GM18508 (cell line): ENCODE results near the gene TPD52L1.
A peak's percentile ranks its signal among the peaks of the same experiment; 100 is the strongest.

Experiments used
- ATAC-seq: cut with Tn5 transposase; IDR thresholded peaks from one replicate; pipeline ENCODE4 v1.9.1; 2021; ENCODE audit warnings: moderate number of reproducible peaks; ENCODE audit not compliant: insufficient read depth, unreplicated experiment

Gene TPD52L1

DNA sequence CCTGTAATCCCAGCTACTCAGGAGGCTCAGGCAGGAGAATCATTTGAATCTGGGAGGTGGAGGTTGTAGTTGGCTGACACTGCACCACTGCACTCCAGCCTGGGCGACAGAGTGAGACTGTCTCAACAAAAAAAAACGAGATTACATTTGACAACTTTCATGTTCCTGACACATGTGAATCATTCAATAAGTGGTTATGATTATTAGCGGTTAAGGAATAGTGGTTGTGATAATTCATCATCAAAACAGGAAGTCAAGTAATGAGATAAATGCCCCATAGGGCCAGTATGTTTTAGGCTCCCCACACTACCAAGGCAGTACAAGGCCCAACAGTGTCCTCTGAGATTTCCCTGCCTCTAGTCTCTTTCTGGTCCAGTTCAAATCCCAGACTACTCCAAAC, 145.7 kb downstream of the TPD52L1 start:
- no peak for ATAC-seq

GRCh38 chr6:125300992-125301434, 147.4 kb downstream of the TPD52L1 start:
- no peak for ATAC-seq

DNA sequence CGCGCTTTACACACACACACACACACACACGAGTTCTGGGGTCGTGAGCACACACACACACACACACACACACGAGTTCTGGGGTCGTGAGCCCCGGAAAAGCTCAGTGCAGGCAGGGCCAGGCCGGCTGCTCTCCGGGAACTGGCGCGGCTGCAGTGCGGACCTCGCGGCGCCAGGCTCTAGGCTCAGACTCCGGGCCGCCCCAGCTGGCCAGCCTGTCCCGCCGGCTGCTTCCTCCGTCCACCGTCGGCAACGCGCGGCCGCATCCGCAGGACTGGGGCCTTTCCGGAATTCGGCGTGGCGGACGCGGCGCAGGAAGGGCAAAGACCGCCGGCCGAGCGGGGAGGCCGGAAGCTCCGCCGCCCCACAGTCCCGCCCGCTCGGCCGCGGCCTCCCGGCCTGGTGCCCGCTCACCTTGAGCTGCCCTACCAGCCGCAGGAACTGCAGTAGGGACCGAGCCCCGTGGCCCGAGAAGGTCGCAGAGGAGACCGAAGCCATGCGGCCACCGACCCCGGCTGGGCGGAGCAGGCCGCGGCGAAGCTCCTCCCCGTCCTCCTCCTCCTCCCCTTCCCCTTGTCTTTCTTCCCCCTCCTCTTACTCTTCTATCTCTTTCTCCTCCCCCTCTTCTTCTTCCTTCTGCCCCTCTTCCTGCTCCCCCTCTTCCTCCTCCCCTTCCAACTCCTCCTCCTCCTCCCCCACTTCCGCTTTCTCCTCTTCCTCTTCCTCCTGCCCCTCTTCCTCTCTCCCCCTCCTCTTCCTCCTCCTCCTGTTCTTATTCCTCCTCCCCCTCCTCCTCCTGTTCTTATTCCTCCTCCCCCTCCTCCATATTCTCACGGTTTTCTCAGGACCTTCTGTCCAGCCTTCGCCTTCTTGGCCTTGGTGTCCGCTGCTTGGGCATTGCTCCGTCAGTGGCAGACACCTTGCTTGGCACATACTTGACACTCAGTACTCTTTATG, 148.1 kb downstream of the TPD52L1 start, which contains the start of gene HDDC2:
Gene HDDC2 (minus strand): TSS at position 533 of the 957 bp plus-strand sequence. CDS start 35 bp downstream, at position 498.
- ATAC-seq: peak; percentile 57

- no peak for ATAC-seq
Measured at GRCh38 chr6:125302840-125303511, 149.4 kb downstream of the TPD52L1 start.

- no peak for ATAC-seq
Measured at GRCh38 chr6:125303512-125303854, 149.9 kb downstream of the TPD52L1 start.

DNA sequence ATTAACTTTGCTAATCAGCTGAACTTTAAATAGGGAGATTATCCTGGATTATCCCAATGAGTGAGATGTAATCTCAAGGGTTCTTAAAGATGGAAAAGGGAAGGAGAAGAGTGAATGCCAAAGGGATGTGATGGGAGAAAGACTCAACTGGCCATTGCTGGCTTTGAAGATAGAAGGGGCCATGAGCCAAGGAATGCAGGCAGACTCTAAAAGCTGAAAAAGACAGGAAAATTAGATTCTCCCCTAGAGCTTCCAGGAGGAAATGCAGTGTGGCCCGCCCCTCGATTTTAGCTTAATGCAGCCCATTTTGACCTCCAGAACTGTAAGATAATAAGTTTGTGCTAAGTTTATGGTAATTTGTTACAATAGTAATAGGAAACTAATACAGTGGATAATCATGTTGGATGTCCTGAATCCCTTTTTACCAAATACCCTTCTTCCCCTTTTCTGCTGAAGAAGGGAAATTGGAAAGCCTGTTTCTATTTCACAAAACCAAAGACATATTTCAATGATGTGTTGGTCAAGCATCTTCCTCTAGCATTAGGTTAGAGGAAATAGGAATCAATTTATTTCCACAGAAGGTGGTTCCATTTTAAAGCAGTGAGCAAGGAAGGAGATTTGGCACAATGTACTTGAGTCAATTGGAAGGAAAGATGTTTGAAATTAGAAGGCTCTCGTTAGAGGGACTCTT, 151.5 kb downstream of the TPD52L1 start:
- ATAC-seq: no peak

GRCh38 chr6:125306756-125307149, 153.2 kb downstream of the TPD52L1 start:
- no peak for ATAC-seq

GRCh38 chr6:125307150-125307838, 153.7 kb downstream of the TPD52L1 start:
- no peak for ATAC-seq

GRCh38 chr6:125307964-125308615, 154.5 kb downstream of the TPD52L1 start:
- ATAC-seq: no peak

DNA sequence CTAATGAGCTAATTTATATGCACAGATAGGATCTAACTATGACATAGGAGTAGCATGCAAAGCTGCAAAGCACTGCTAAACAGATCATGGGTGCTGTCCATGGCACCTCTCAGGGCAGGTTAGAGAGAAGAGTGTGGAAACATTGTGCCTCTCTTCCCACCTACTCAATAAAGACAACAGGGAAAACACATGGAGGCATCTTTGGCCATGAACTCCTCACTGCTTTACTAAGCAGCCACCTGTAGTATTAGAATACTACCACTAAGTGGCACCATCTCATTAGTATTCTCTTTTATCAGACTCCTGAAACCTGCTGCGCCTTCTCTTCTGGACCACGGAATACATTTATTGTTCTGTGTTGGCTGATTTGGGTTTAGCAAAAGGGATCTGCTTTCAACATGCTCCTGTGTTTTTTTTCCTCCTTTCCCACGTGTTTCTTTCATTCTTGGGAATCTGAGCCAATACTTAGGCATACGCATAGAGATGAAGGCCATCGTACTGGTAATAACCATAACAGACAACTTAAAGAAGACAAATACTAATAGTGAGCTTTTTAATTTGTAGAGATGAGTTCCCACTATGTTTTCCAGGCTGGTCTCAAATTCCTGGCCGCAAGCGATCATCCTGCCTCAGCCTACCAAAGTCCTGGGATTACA, 157.5 kb downstream of the TPD52L1 start:
- peak; percentile 63 for ATAC-seq

GRCh38 chr6:125312478-125312877, 158.9 kb downstream of the TPD52L1 start:
- ATAC-seq: no peak

DNA sequence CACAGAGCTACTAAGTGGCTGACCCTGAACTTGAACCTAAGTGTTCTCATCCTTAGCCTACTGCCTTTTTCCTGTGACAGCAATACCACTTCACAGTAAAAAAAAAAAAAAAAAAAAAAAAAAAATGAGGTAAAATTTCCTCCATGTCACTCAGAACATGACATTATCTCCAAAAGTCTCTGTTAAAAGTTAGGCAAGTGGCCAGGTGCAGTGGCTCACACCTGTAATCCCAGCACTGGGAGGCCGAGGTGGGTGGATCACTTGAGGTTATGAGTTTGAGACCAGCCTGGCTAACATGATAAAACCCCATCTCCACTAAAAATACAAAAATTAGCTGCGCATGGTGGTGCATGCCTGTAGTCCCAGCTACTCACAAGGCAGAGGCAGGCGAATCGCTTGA, 159.4 kb downstream of the TPD52L1 start:
- ATAC-seq: no peak
